Inferior parietal cortex (tissue), 1 donor: ENCODE data around the gene SLC16A3.

Experiments
- DNase-seq: peaks from one replicate; pipeline ENCODE4 v3.0.0-alpha.2; 2016; ENCODE audit errors: extremely low spot score

The SLC16A3 gene

GRCh38 chr17:82267575-82268379 lies 38.9 kb downstream of the SLC16A3 start:
- peak; percentile 79 for DNase-seq

- no peak for DNase-seq
Measured at GRCh38 chr17:82269138-82269881, 40.5 kb downstream of the SLC16A3 start.

- DNase-seq: no peak
Measured at GRCh38 chr17:82269882-82270500, 41.1 kb downstream of the SLC16A3 start.

GRCh38 chr17:82270651-82271050 lies 41.8 kb downstream of the SLC16A3 start:
- DNase-seq: no peak

GRCh38 chr17:82271401-82271800 lies 42.6 kb downstream of the SLC16A3 start:
- no peak for DNase-seq

- DNase-seq: no peak
Measured at GRCh38 chr17:82272495-82273326, 43.9 kb downstream of the SLC16A3 start.

GRCh38 chr17:82273327-82274133 lies 44.7 kb downstream of the SLC16A3 start, which contains the start of gene CSNK1D:
Gene CSNK1D (minus strand): TSS chr17:82273700. CDS start chr17:82273381, 319 bp downstream.
- DNase-seq: peak; percentile 83

GRCh38 chr17:82274134-82275020 lies 45.5 kb downstream of the SLC16A3 start:
- no peak for DNase-seq

GRCh38 chr17:82275326-82275725 lies 46.5 kb downstream of the SLC16A3 start:
- no peak for DNase-seq

- DNase-seq: no peak
Measured at GRCh38 chr17:82276938-82277337, 48.1 kb downstream of the SLC16A3 start.

- no peak for DNase-seq
Measured at GRCh38 chr17:82277851-82278250, 49.0 kb downstream of the SLC16A3 start.

GRCh38 chr17:82278308-82278707 lies 49.5 kb downstream of the SLC16A3 start:
- no peak for DNase-seq

- DNase-seq: no peak
Measured at GRCh38 chr17:82278786-82279391, 50.0 kb downstream of the SLC16A3 start.

GRCh38 chr17:82280537-82280936 lies 51.7 kb downstream of the SLC16A3 start:
- DNase-seq: no peak

GRCh38 chr17:82281076-82281475 lies 52.2 kb downstream of the SLC16A3 start:
- DNase-seq: no peak

GRCh38 chr17:82281502-82282238 lies 52.8 kb downstream of the SLC16A3 start:
- no peak for DNase-seq

- DNase-seq: no peak
Measured at GRCh38 chr17:82282239-82283207, 53.7 kb downstream of the SLC16A3 start.
